ENCODE measurements around the gene ADAMTS9.

GRCh38 chr3:64627471-64628321 lies 60.1 kb downstream of the ADAMTS9 start:
- TF ChIP-seq EP300 (IDR thresholded peaks at IDR 0.05) (no peak), CTCF (IDR thresholded peaks at IDR 0.05) (no peak), POLR2A (IDR thresholded peaks at IDR 0.05) (no peak)
